Left ventricle myocardium inferior (tissue), 1 donor: Measurements from ENCODE around the gene ANXA8L1. TPM values are rescaled to one million over a fixed set of nuclear protein-coding genes. Genes with fewer than 3 reads are reported as not detected.
"Not testable (repeated sequence)": the region's sequence is repeated elsewhere in the genome, so short reads cannot be mapped to it uniquely, and the experiment has no call there.

Source experiments
- DNase-seq: peaks from one replicate; pipeline ENCODE4 v3.0.0-alpha.2; 2020
- H3K27ac ChIP-seq: fragments of 200-600 bp; replicated peaks from 2 replicates; pipeline ENCODE4 v1.8.0; 2021
- H3K27me3 ChIP-seq: fragments of 200-600 bp; 2 replicates; pipeline ENCODE4 v1.8.0; 2021; ENCODE audit warnings: low read depth
- H3K36me3 ChIP-seq: fragments of 200-600 bp; 2 replicates; pipeline ENCODE4 v1.8.0; 2021
- H3K4me1 ChIP-seq: fragments of 200-600 bp; 2 replicates; pipeline ENCODE4 v1.8.0; 2021
- H3K4me3 ChIP-seq: fragments of 200-600 bp; 2 replicates; pipeline ENCODE4 v1.8.0; 2021; ENCODE audit warnings: mild to moderate bottlenecking, moderate library complexity
- H3K9me3 ChIP-seq: fragments of 200-600 bp; replicated peaks from 2 replicates; pipeline ENCODE4 v1.8.0; 2021
- CTCF ChIP-seq: fragments of 200-600 bp; IDR thresholded peaks from 2 replicates; pipeline ENCODE4 v1.8.0; 2021; ENCODE audit warnings: antibody characterized with exemption, mild to moderate bottlenecking, borderline replicate concordance
- intact Hi-C: fragments of 100-400 bp; cut with micrococcal nuclease; formaldehyde crosslinking; loops from one replicate; pipeline ENCODE4 v1.11.0; 2022
- total RNA-seq: library from RNA; stranded (reverse); fragmentation: NEBNext Ultra II Directional; extraction: Animal tissue kit (Norgen Biotek cat#: 25700); gene quantifications from one replicate; pipeline ENCODE4 v1.2.1, GENCODE V29; 2021
- donor health status: DM: no; HTN: yes; CAD: no; lungs with severe emphysema.

Gene ANXA8L1
- total RNA-seq, 1 donor from 2014 or later = not detected

DNA sequence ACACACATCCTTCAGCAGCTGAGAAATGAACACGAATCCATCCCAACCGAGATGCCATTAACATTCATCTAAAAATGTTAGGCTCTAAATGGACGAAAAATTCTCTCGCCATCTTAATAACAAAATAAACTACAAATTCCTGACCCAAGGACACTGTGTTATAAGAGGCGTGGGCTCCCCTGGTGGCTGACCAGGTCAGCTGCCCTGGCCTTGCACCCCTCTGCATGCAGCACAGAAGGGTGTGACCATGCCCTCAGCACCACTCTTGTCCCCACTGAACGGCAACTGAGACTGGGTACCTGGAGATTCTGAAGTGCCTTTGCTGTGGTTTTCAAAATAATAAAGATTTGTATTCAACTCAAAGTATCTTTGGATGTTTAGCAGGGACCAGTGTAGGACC, 15.8 kb downstream of the ANXA8L1 start:
- H3K9me3 ChIP-seq, DNase-seq, H3K4me1 ChIP-seq, H3K36me3 ChIP-seq, H3K27me3 ChIP-seq, H3K4me3 ChIP-seq, intact Hi-C loops, H3K27ac ChIP-seq: not testable (repeated sequence)

DNA sequence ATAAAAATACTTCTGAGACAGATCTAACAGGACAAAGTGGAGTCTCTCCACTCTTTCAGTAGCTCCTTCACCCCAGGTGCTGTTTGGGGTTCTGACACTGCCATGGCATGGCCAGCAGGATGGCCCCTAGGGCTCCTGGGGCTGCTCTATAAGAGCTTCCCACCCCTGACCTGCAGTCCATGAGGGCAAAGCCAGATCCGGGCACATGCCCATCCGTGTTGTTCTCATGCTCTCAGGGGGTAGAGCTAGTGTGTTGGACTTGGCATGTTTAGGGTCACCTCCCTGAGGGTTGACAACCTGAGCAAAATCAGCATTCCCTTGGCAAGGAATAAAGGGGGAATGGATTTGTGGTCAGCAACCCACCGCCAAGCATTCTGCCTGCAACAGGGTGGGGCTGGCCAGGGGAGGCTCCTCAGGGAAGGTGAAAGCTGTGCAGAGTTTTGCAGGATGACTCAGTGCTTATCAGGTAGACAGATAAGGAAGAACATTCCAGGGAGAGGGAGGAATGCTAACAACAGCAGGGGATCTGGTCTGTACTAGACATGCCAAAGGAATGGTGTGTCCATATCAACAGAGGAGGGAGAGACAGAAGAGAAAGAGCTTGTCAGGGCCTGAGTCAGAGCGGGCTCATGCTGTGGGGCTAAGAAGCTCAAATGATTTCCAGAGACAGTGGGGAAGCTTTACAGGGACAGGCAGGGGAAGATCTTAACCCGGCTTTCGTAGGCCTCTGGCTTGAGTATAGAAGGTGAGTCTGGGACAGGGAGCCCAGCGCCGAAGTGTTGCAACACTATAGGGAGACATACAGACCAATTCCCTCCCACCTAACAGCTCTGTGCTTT, 21.1 kb downstream of the ANXA8L1 start:
- H3K27ac ChIP-seq, H3K9me3 ChIP-seq, H3K4me1 ChIP-seq, H3K36me3 ChIP-seq, H3K27me3 ChIP-seq, intact Hi-C loops, DNase-seq, H3K4me3 ChIP-seq: not testable (repeated sequence)

DNA sequence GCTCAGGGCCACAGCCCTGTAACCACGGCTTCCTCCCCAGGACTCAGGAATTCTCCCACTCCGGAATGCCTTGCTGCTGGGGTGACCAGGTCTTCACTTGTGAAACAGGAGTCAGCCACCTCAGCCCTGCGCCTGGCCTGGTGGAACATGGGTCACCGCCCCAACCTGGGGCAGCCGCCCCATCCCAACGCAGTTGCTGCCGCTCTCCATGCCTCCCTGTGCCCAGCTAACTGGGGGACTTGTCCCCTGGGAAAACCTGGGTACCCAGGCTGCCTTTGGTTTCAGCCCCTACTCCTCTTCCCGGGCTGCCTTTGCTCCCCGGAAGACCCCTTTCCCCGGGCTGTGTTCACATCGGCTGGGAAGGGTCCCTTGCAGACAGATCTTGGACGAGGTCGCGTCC, 22.2 kb downstream of the ANXA8L1 start:
- H3K36me3 ChIP-seq, DNase-seq, H3K4me1 ChIP-seq, H3K9me3 ChIP-seq, intact Hi-C loops, H3K27me3 ChIP-seq, H3K4me3 ChIP-seq, H3K27ac ChIP-seq: not testable (repeated sequence)

DNA sequence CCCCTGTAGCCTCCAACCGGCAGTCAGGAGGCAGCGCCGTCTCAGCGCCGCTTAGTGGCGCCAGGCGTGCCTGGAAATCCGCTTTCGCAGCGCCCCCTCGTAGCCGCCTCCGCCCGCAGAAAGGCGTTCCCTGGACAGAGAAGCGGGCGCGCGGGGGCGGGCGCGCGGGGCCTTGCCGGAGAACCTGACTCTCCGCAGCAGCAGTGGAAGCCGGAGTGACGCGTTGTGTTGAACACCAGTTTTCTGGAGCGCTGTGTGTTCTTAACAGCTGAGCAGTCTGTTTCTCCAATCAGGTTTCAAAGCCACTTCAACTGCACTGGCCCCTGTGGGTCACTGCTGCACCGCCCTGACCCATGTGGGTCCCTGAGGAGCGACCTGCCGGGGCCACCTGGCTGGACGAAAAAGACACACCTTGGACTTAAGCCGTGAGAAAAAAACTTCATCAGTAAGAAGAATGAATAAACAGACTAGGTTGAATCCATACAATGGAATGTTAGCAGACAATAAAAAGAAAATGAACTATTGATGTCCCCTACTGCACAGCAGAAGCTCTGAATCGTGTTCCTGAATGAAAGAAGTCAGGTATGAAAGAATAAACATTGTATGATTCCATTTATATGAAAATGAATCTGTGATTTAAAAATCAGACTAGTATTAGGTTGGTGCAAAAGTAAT, 22.8 kb downstream of the ANXA8L1 start:
- intact Hi-C loops, H3K9me3 ChIP-seq, H3K27me3 ChIP-seq, H3K36me3 ChIP-seq, H3K4me1 ChIP-seq: not testable (repeated sequence)
- Histone ChIP-seq H3K27ac (peak overlapping the region; percentile 66), H3K4me3 (peak overlapping the region; percentile 62)
- peak; percentile 13 for DNase-seq
- TF ChIP-seq CTCF = peak; percentile 8

GRCh38 chr10:46409556-46409955, 34.0 kb downstream of the ANXA8L1 start:
- DNase-seq, intact Hi-C loops, H3K4me1 ChIP-seq, H3K27me3 ChIP-seq, H3K27ac ChIP-seq, H3K9me3 ChIP-seq, H3K36me3 ChIP-seq, H3K4me3 ChIP-seq: not testable (repeated sequence)

GRCh38 chr10:46411123-46411522, 35.5 kb downstream of the ANXA8L1 start:
- DNase-seq, H3K9me3 ChIP-seq, intact Hi-C loops, H3K4me3 ChIP-seq, H3K27ac ChIP-seq, H3K36me3 ChIP-seq, H3K27me3 ChIP-seq, H3K4me1 ChIP-seq: not testable (repeated sequence)

GRCh38 chr10:46412665-46413064, 37.1 kb downstream of the ANXA8L1 start:
- intact Hi-C loops, H3K36me3 ChIP-seq, H3K4me1 ChIP-seq, H3K4me3 ChIP-seq, DNase-seq, H3K9me3 ChIP-seq, H3K27ac ChIP-seq, H3K27me3 ChIP-seq: not testable (repeated sequence)

DNA sequence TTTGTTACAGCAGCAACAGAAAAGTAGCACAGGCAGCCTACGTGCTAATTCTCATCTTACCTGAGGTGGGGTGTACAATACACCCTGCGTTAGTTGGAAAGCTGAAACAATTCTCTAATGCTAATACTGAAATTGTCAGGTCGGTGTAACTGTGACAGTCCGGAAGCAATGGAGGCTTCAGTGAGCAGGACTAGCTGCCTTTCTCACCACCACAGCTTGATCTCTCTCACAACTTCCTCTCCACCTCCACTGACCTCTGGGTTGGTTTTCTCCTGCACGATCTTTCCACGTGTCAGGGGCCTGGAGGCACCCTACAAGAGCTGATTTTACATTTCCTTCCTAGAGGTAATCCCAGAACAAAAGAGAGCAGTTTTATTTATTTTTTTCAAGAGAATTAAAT, 39.7 kb downstream of the ANXA8L1 start:
- H3K27ac ChIP-seq, H3K27me3 ChIP-seq, H3K4me3 ChIP-seq, DNase-seq, H3K9me3 ChIP-seq, intact Hi-C loops, H3K4me1 ChIP-seq, H3K36me3 ChIP-seq: not testable (repeated sequence)

- H3K4me3 ChIP-seq, H3K27ac ChIP-seq, intact Hi-C loops, H3K36me3 ChIP-seq, H3K27me3 ChIP-seq, H3K4me1 ChIP-seq, H3K9me3 ChIP-seq, DNase-seq: not testable (repeated sequence)
Measured at GRCh38 chr10:46418283-46418682, 42.7 kb downstream of the ANXA8L1 start.

GRCh38 chr10:46419570-46420379, 44.2 kb downstream of the ANXA8L1 start:
- H3K36me3 ChIP-seq, intact Hi-C loops, H3K4me3 ChIP-seq, H3K27me3 ChIP-seq, DNase-seq, H3K27ac ChIP-seq, H3K9me3 ChIP-seq, H3K4me1 ChIP-seq: not testable (repeated sequence)

DNA sequence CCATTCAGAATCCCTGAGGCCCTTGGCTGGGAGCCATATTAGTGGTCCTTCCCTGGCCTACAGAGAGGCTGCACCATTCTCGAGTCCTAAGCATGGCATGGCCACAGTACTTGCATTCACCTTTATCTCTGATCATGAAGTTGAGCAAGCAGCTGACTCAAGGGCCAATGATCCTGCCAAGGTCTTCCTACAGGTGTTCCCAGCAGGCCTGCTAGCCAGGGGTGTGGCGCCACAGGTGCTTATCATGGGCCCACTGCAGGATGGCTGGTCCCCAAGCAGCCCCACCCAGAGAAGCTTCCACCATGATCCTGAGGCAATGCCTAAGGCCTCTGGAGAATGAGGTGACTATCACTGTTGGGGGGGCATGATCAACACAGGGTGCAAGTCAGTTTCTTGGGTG, 48.0 kb downstream of the ANXA8L1 start:
- H3K27me3 ChIP-seq, intact Hi-C loops: not testable (repeated sequence)

DNA sequence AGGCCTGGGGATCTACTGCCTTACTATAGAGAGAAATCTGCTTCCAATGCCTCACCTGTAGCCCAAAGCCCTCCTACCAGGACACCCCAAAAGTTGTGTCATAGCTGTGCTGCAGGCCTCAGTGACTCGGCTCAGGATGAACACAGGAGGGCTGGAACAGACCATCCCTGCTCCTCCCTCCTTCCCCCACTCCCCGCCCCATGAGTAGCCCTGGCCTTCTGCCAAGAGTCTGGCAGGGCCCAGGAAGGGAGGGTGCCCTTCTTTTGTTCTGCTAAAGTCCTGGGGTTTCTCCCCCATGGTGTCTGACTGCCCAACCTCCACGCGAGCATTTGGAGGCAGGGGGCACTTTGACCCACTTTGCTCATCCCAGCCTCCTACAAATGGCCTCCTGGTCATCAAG, 65.4 kb downstream of the ANXA8L1 start:
- H3K27ac ChIP-seq, H3K36me3 ChIP-seq, H3K4me3 ChIP-seq, H3K9me3 ChIP-seq, H3K27me3 ChIP-seq, intact Hi-C loops: not testable (repeated sequence)
- peaks cover 12% of the 10 kb centered on the region for H3K4me1 ChIP-seq
- peak; percentile 17 for DNase-seq

More for the DNA sequence above, 48.0 kb downstream of the ANXA8L1 start:
- not testable (repeated sequence) for H3K4me1 ChIP-seq, H3K9me3 ChIP-seq, H3K27ac ChIP-seq, H3K4me3 ChIP-seq, DNase-seq, H3K36me3 ChIP-seq
